Measurements from ENCODE around the gene KIF9. TPM values are rescaled to one million over a fixed set of nuclear protein-coding genes. Genes with fewer than 3 reads are reported as not detected.

The KIF9 gene
- total RNA-seq, 1 donor from 2014 or later, result 7.5 TPM

- Mint-ChIP-seq H3K4me1 (ENCODE audit: low read depth, unreplicated experiment) (no peaks in the 10 kb centered on the region), H3K27me3 (ENCODE audit: low read depth, unreplicated experiment) (peaks cover 10% of the 10 kb centered on the region), H3K9me3 (ENCODE audit: unreplicated experiment) (peaks cover 1% of the 10 kb centered on the region), H3K36me3 (ENCODE audit: low read depth, unreplicated experiment) (peaks cover 15% of the 10 kb centered on the region), H3K4me3 (ENCODE audit: unreplicated experiment) (no peak overlapping the region), H3K27ac (ENCODE audit: unreplicated experiment) (no peak overlapping the region)
- no peaks in the 10 kb centered on the region for H4K20me1 ChIP-seq (ENCODE audit: insufficient read depth, low read length)
- H3K4me3 ChIP-seq (ENCODE audit: insufficient read depth, low read depth, low read length), result no peak overlapping the region
- no peaks in the 10 kb centered on the region for H3K9me3 ChIP-seq (ENCODE audit: insufficient read depth, low read depth, low read length)
- TF ChIP-seq EZH2 (IDR thresholded peaks at IDR 0.05; ENCODE audit: insufficient read depth, low read length), result no peak
- TF ChIP-seq CTCF (IDR thresholded peaks at IDR 0.05; ENCODE audit: insufficient read depth, low read depth, low read length), result no peak
- no peak overlapping the region for H3K4me2 ChIP-seq (ENCODE audit: low read length)
- FAIRE-seq (no peak), DNase-seq (ENCODE audit: low read depth) (no peak)
- H3K9ac ChIP-seq (ENCODE audit: low read length), result no peak overlapping the region
- H3K36me3 ChIP-seq (ENCODE audit: insufficient read depth, low read length), result no peaks in the 10 kb centered on the region
- H2AFZ ChIP-seq (ENCODE audit: low read depth, low read length), result no peak overlapping the region
- no peaks in the 10 kb centered on the region for H3K79me2 ChIP-seq (ENCODE audit: insufficient read depth, low read length)
- H3K4me1 ChIP-seq (ENCODE audit: insufficient read depth, low read length), result no peaks in the 10 kb centered on the region
- H3K27me3 ChIP-seq (ENCODE audit: insufficient read depth, low read length), result no peaks in the 10 kb centered on the region
- no peak overlapping the region for H3K27ac ChIP-seq (ENCODE audit: low read depth, low read length)
These were observed 38.0 kb downstream of the KIF9 start for GRCh38 chr3:47244531-47245100.

GRCh38 chr3:47243419-47244147, 39.0 kb downstream of the KIF9 start:
- H3K36me3 ChIP-seq (ENCODE audit: insufficient read depth, low read length), result no peaks in the 10 kb centered on the region
- Mint-ChIP-seq H3K27ac (ENCODE audit: unreplicated experiment) (no peak overlapping the region), H3K36me3 (ENCODE audit: low read depth, unreplicated experiment) (peaks cover 17% of the 10 kb centered on the region), H3K27me3 (ENCODE audit: low read depth, unreplicated experiment) (peaks cover 10% of the 10 kb centered on the region), H3K9me3 (ENCODE audit: unreplicated experiment) (peaks cover 1% of the 10 kb centered on the region), H3K4me1 (ENCODE audit: low read depth, unreplicated experiment) (no peaks in the 10 kb centered on the region), H3K4me3 (ENCODE audit: unreplicated experiment) (no peak overlapping the region)
- H3K79me2 ChIP-seq (ENCODE audit: insufficient read depth, low read length), result no peaks in the 10 kb centered on the region
- no peak for DNase-seq (ENCODE audit: low read depth)
- H3K4me2 ChIP-seq (ENCODE audit: low read length), result no peak overlapping the region
- no peak overlapping the region for H3K9ac ChIP-seq (ENCODE audit: low read length)
- H3K4me3 ChIP-seq (ENCODE audit: insufficient read depth, low read depth, low read length), result no peak overlapping the region
- no peaks in the 10 kb centered on the region for H3K27me3 ChIP-seq (ENCODE audit: insufficient read depth, low read length)
- no peaks in the 10 kb centered on the region for H4K20me1 ChIP-seq (ENCODE audit: insufficient read depth, low read length)
- H2AFZ ChIP-seq (ENCODE audit: low read depth, low read length), result no peak overlapping the region
- H3K27ac ChIP-seq (ENCODE audit: low read depth, low read length), result no peak overlapping the region
- TF ChIP-seq EZH2 (IDR thresholded peaks at IDR 0.05; ENCODE audit: insufficient read depth, low read length), result no peak
- TF ChIP-seq CTCF (IDR thresholded peaks at IDR 0.05; ENCODE audit: insufficient read depth, low read depth, low read length), result no peak
- no peaks in the 10 kb centered on the region for H3K4me1 ChIP-seq (ENCODE audit: insufficient read depth, low read length)
- H3K9me3 ChIP-seq (ENCODE audit: insufficient read depth, low read depth, low read length), result no peaks in the 10 kb centered on the region
- FAIRE-seq, result no peak

GRCh38 chr3:47239929-47240328, 42.7 kb downstream of the KIF9 start:
- FAIRE-seq, result no peak
- H3K9me3 ChIP-seq (ENCODE audit: insufficient read depth, low read depth, low read length), result no peaks in the 10 kb centered on the region

More at GRCh38 chr3:47239929-47240328, 42.7 kb downstream of the KIF9 start:
- H3K27ac Mint-ChIP-seq (ENCODE audit: unreplicated experiment), result no peak overlapping the region
- H3K4me3 Mint-ChIP-seq (ENCODE audit: unreplicated experiment), result no peak overlapping the region
- no peak overlapping the region for H3K27ac ChIP-seq (ENCODE audit: low read depth, low read length)
- no peaks in the 10 kb centered on the region for H3K79me2 ChIP-seq (ENCODE audit: insufficient read depth, low read length)
- peaks cover 1% of the 10 kb centered on the region for H3K9me3 Mint-ChIP-seq (ENCODE audit: unreplicated experiment)
- H3K36me3 Mint-ChIP-seq (ENCODE audit: low read depth, unreplicated experiment), result peaks cover 19% of the 10 kb centered on the region
- H3K4me1 ChIP-seq (ENCODE audit: insufficient read depth, low read length), result peaks cover under 1% of the 10 kb centered on the region
- TF ChIP-seq CTCF (IDR thresholded peaks at IDR 0.05; ENCODE audit: insufficient read depth, low read depth, low read length) (no peak), EZH2 (IDR thresholded peaks at IDR 0.05; ENCODE audit: insufficient read depth, low read length) (no peak)
- peaks cover 7% of the 10 kb centered on the region for H3K4me1 Mint-ChIP-seq (ENCODE audit: low read depth, unreplicated experiment)
- no peaks in the 10 kb centered on the region for H3K27me3 ChIP-seq (ENCODE audit: insufficient read depth, low read length)
- H3K4me2 ChIP-seq (ENCODE audit: low read length), result no peak overlapping the region
- H4K20me1 ChIP-seq (ENCODE audit: insufficient read depth, low read length), result no peaks in the 10 kb centered on the region
- H3K4me3 ChIP-seq (ENCODE audit: insufficient read depth, low read depth, low read length), result no peak overlapping the region
- H3K9ac ChIP-seq (ENCODE audit: low read length), result no peak overlapping the region
- DNase-seq (ENCODE audit: low read depth), result no peak
- H3K27me3 Mint-ChIP-seq (ENCODE audit: low read depth, unreplicated experiment), result peaks cover 2% of the 10 kb centered on the region
- no peak overlapping the region for H2AFZ ChIP-seq (ENCODE audit: low read depth, low read length)
- H3K36me3 ChIP-seq (ENCODE audit: insufficient read depth, low read length), result no peaks in the 10 kb centered on the region

Measured in astrocyte (in vitro differentiated cells and primary cell).